ENCODE data around the gene SPR. TPM values are rescaled to one million over a fixed set of nuclear protein-coding genes. Genes with fewer than 3 reads are reported as not detected.

The SPR gene
- total RNA-seq, 2 donors from 2014 or later, result 13.7 to 15.2 TPM

DNA sequence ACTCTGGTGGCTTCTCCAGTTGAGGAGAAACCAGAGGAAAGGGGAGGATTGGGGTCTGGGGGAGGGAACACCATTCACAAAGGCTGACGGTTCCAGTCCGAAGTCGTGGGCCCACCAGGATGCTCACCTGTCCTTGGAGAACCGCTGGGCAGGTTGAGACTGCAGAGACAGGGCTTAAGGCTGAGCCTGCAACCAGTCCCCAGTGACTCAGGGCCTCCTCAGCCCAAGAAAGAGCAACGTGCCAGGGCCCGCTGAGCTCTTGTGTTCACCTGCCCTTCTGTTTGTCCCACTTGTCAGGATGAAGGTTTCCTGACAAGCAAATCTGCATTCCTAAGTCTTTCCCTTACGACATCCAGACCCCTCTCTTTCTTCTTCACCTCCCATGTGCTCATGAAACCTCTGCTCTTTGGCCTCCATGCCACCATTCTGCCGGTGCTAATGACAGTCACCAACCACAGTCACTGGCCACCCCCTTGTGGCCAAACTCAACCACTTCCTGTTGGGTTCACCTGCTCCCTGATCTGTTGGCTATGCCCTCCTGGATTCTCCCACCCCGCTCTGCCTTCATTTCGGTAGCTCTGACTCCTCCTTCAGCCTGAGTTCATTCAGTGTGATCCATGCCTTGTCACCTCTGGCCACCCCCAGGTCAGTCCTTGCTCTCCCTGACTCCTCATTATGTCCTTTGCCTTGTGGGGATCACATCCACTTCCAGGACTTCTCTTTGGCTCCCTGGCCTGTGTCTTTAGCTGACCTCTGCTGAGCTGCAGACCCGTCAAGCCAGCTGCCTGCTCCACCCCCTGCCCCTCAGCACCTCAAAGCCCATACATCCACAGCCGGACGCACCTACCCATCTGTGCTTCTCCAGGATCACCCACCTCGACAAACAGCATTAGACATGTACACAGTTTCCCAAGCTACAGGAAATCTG, 47.7 kb downstream of the SPR start:
- Histone ChIP-seq H3K4me1 (ENCODE audit: control insufficient read depth, insufficient read depth, low read length) (no peaks in the 10 kb centered on the region), H3K27me3 (ENCODE audit: control insufficient read depth, insufficient read depth, low read length, poor library complexity, severe bottlenecking) (peaks cover 41% of the 10 kb centered on the region), H3K9me3 (ENCODE audit: control insufficient read depth, low read length) (no peaks in the 10 kb centered on the region), H3K4me3 (ENCODE audit: low read length) (no peak overlapping the region), H3K36me3 (ENCODE audit: control insufficient read depth, insufficient read depth, low read length) (no peaks in the 10 kb centered on the region), H3K9ac (ENCODE audit: extremely low read depth, low read length, poor library complexity, severe bottlenecking) (no peak overlapping the region), H3K27ac (ENCODE audit: low read depth, low read length) (no peak overlapping the region)
- H3K9me3 Mint-ChIP-seq, result no peaks in the 10 kb centered on the region
- H3K4me3 Mint-ChIP-seq, result no peak overlapping the region
- H3K27ac Mint-ChIP-seq, result no peak overlapping the region
- H3K27me3 Mint-ChIP-seq (ENCODE audit: insufficient read depth), result peaks cover 50% of the 10 kb centered on the region
- no peaks in the 10 kb centered on the region for H3K4me1 Mint-ChIP-seq
- 81% methylated on average over 13 to 14 of the region's 14 CpGs for WGBS, 2 experiments (ENCODE audit: insufficient coverage in 1 of 2, insufficient read length in 1 of 2)
- peak; percentile 87 for DNase-seq
- H3K36me3 Mint-ChIP-seq (ENCODE audit: low read depth), result no peaks in the 10 kb centered on the region
- peak; percentile 86 for TF ChIP-seq CTCF (conservative IDR thresholded peaks at IDR 0.05)

DNA sequence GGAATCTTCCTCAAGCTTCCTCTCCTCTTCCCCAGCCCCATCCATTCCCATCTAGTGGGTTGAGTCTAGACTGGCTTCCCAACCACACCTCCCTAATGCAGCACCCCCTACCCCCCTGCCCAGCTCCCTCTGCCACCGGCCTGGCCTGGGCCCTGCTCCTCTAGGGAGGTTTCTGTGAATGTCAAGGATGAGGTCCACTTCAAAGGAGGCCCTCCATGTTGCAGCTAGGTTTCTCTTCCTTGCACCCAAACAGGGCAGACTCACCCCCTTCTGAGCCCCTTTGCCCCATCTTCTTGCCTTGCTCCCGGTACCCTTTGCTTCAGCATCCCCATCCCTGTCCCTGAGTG, 48.4 kb downstream of the SPR start:
- Histone ChIP-seq H3K9me3 (ENCODE audit: control insufficient read depth, low read length) (no peaks in the 10 kb centered on the region), H3K27ac (ENCODE audit: low read depth, low read length) (no peak overlapping the region), H3K4me1 (ENCODE audit: control insufficient read depth, insufficient read depth, low read length) (no peaks in the 10 kb centered on the region), H3K9ac (ENCODE audit: extremely low read depth, low read length, poor library complexity, severe bottlenecking) (no peak overlapping the region), H3K27me3 (ENCODE audit: control insufficient read depth, insufficient read depth, low read length, poor library complexity, severe bottlenecking) (peaks cover 34% of the 10 kb centered on the region), H3K4me3 (ENCODE audit: low read length) (no peak overlapping the region), H3K36me3 (ENCODE audit: control insufficient read depth, insufficient read depth, low read length) (no peaks in the 10 kb centered on the region)
- Mint-ChIP-seq H3K36me3 (ENCODE audit: low read depth) (no peaks in the 10 kb centered on the region), H3K27ac (no peak overlapping the region), H3K9me3 (no peaks in the 10 kb centered on the region), H3K4me1 (peaks cover 3% of the 10 kb centered on the region), H3K4me3 (no peak overlapping the region), H3K27me3 (ENCODE audit: insufficient read depth) (peaks cover 52% of the 10 kb centered on the region)
- no peak for TF ChIP-seq CTCF (conservative IDR thresholded peaks at IDR 0.05)
- no peak for DNase-seq
- WGBS, 2 experiments (ENCODE audit: insufficient coverage in 1 of 2, insufficient read length in 1 of 2), result 94% methylated on average over 2 of the region's 2 CpGs; no CpG with 5 or more reads in 1 of the 2 experiments

DNA sequence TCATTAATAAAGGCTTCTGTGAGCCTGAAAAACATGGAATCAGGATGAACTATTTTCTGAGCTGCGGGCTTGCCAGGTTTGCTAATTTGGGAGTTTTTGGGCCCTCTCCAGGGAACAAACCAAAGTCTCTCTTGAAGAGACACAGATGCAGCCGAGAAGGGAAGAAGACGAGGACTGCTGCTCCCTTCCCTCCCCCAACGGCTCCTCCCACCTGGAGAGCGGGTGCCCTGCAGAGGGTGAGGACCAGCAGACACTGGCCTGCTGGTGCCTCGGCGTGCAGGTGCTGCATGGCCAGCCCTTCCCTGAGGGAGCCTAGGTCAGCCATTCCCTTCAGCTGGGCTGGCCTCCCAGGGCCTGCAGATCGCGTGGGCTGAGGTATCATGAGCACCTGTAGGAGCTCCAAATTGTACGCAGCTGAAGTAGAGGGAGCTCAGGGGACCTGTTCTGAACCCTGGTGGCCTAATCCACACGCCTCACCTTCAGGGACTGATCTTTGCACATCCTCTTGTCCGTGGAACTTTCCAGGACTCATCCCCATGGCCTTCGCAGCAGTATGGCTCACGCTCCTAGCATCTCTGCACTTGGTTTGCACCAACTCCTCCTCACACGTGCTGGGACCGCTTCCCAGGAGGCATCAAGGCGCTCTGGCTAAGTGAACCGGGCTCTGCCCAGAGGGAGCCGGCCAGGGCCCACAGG, 49.6 kb downstream of the SPR start:
- Histone ChIP-seq H3K4me1 (ENCODE audit: control insufficient read depth, insufficient read depth, low read length) (no peaks in the 10 kb centered on the region), H3K36me3 (ENCODE audit: control insufficient read depth, insufficient read depth, low read length) (no peaks in the 10 kb centered on the region), H3K27ac (ENCODE audit: low read depth, low read length) (no peak overlapping the region), H3K9ac (ENCODE audit: extremely low read depth, low read length, poor library complexity, severe bottlenecking) (no peak overlapping the region), H3K27me3 (ENCODE audit: control insufficient read depth, insufficient read depth, low read length, poor library complexity, severe bottlenecking) (peaks cover 22% of the 10 kb centered on the region), H3K9me3 (ENCODE audit: control insufficient read depth, low read length) (no peaks in the 10 kb centered on the region), H3K4me3 (ENCODE audit: low read length) (no peak overlapping the region)
- Mint-ChIP-seq H3K9me3 (no peaks in the 10 kb centered on the region), H3K27me3 (ENCODE audit: insufficient read depth) (peaks cover 49% of the 10 kb centered on the region), H3K27ac (no peak overlapping the region), H3K4me1 (peaks cover 10% of the 10 kb centered on the region), H3K36me3 (ENCODE audit: low read depth) (no peaks in the 10 kb centered on the region), H3K4me3 (no peak overlapping the region)
- DNase-seq, result no peak
- 85 to 87% methylated on average over 11 to 19 of the region's 19 CpGs for WGBS, 2 experiments (ENCODE audit: insufficient coverage in 1 of 2, insufficient read length in 1 of 2)
- no peak for TF ChIP-seq CTCF (conservative IDR thresholded peaks at IDR 0.05)
